NCI-H345 treated with DMSO at 0.1 percent for 48 hours (cell line): ENCODE data around the gene CDC14A.
"Not testable (repeated sequence)": the region's sequence is repeated elsewhere in the genome, so short reads cannot be mapped to it uniquely, and the experiment has no call there.

Experiments used
- DNase-seq: peaks from one replicate; lab custom pipeline; 2025; ENCODE audit not compliant: unreplicated experiment; lab: John Stamatoyannopoulos, UW

The CDC14A gene

GRCh38 chr1:100361511-100362089, 9.3 kb downstream of the CDC14A start:
- no peak for DNase-seq

- no peak for DNase-seq
Measured at GRCh38 chr1:100362821-100363466, 10.6 kb downstream of the CDC14A start.

GRCh38 chr1:100363831-100364230, 11.5 kb downstream of the CDC14A start:
- no peak for DNase-seq

- DNase-seq = no peak
Measured at GRCh38 chr1:100364697-100365096, 12.4 kb downstream of the CDC14A start.

- no peak for DNase-seq
Measured at GRCh38 chr1:100366209-100366525, 13.9 kb downstream of the CDC14A start.

- DNase-seq = not testable (repeated sequence)
Measured at GRCh38 chr1:100369339-100369738, 17.0 kb downstream of the CDC14A start.

GRCh38 chr1:100373953-100374352, 21.6 kb downstream of the CDC14A start:
- DNase-seq = not testable (repeated sequence)

- DNase-seq = not testable (repeated sequence)
Measured at GRCh38 chr1:100376890-100377289, 24.6 kb downstream of the CDC14A start.

GRCh38 chr1:100377590-100378361, 25.5 kb downstream of the CDC14A start:
- no peak for DNase-seq

- DNase-seq = no peak
Measured at GRCh38 chr1:100378956-100379355, 26.6 kb downstream of the CDC14A start.

- no peak for DNase-seq
Measured at GRCh38 chr1:100380635-100381034, 28.3 kb downstream of the CDC14A start.

- no peak for DNase-seq
Measured at GRCh38 chr1:100382657-100383056, 30.4 kb downstream of the CDC14A start.

GRCh38 chr1:100383743-100384405, 31.6 kb downstream of the CDC14A start:
- no peak for DNase-seq

GRCh38 chr1:100387209-100387608, 34.9 kb downstream of the CDC14A start:
- DNase-seq = no peak

- peak; percentile 19 for DNase-seq
Measured at GRCh38 chr1:100387657-100388350, 35.5 kb downstream of the CDC14A start.

- DNase-seq = no peak
Measured at GRCh38 chr1:100390531-100390930, 38.2 kb downstream of the CDC14A start.

- DNase-seq = no peak
Measured at GRCh38 chr1:100391675-100392074, 39.4 kb downstream of the CDC14A start.

- no peak for DNase-seq
Measured at GRCh38 chr1:100392756-100393155, 40.5 kb downstream of the CDC14A start.

GRCh38 chr1:100394285-100394684, 42.0 kb downstream of the CDC14A start:
- no peak for DNase-seq

- no peak for DNase-seq
Measured at GRCh38 chr1:100395913-100396312, 43.6 kb downstream of the CDC14A start.

- DNase-seq = no peak
Measured at GRCh38 chr1:100396651-100397050, 44.3 kb downstream of the CDC14A start.
